Adrenal gland (tissue), 12 donors: ENCODE data around the gene MITF. TPM values are rescaled to one million over a fixed set of nuclear protein-coding genes. Genes with fewer than 3 reads are reported as not detected.

Source experiments
- DNase-seq, 7 donors: peaks; one replicate each; pipeline ENCODE4 v3.0.0-alpha.2; 2019 to 2020
- H3K27ac ChIP-seq, 5 donors: fragments of 200-600 bp; sonication (generic) in 4 of 5; 1 replicate in 3 of 5; 2 replicates in 2 of 5; pipeline versions ENCODE4 v1.5.1 to v1.8.0; 2016 to 2020; ENCODE audit warnings: mild to moderate bottlenecking in 1 of 5
- H3K27me3 ChIP-seq: fragments of 200-600 bp; 2 replicates; pipeline ENCODE4 v1.8.0; 2021
- H3K36me3 ChIP-seq, 2 donors: fragments of 200-600 bp; replicated peaks in 1 of 2; 1 replicate in 1 of 2; 2 replicates in 1 of 2; pipeline versions ENCODE4 v1.5.1 to v1.8.0; 2018 to 2022
- H3K4me1 ChIP-seq, 2 donors: fragments of 200-600 bp; replicated peaks in 1 of 2; 1 replicate in 1 of 2; 2 replicates in 1 of 2; pipeline versions ENCODE4 v1.5.1 to v1.8.0; 2018 to 2021
- H3K4me3 ChIP-seq, 4 donors: fragments of 200-600 bp; sonication (generic) in 3 of 4; one replicate each; pipeline ENCODE4 v1.5.1; 2016 to 2018
- H3K9me3 ChIP-seq, 3 donors: fragments of 200-600 bp; sonication (generic) in 1 of 3; replicated peaks in 1 of 3; 1 replicate in 2 of 3; 2 replicates in 1 of 3; pipeline versions ENCODE4 v1.5.1 to v1.8.0; 2016 to 2021
- POLR2A ChIP-seq, 2 donors: fragments of 450-650 bp; IDR thresholded peaks; one replicate each; pipeline ENCODE4 v1.6.1; 2017; ENCODE audit warnings: antibody characterized with exemption in 2 of 2, mild to moderate bottlenecking in 2 of 2, moderate library complexity in 1 of 2
- WGBS, 4 donors: extraction: QIAGEN DNeasy Blood & Tissue Kit in 2 of 4; methylation state at CpG; one replicate each; pipeline versions ENCODE4 v1.1.5 to v1.1.7; 2013 to 2017; 5-methylcytosine and 5-hydroxymethylcytosine counted together
- intact Hi-C, 2 donors: fragments of 100-400 bp; cut with DNase I; formaldehyde crosslinking; loops; one replicate each; pipeline versions ENCODE4 v1.14.1 to v1.15.0; 2022 to 2023
- polyA plus RNA-seq, 3 donors: library from polyadenylated mRNA; stranded (reverse); fragments of 200-250 nt in 2 of 3; fragments of 350-450 nt in 1 of 3; fragmentation: Illumina TruSeq in 1 of 3; extraction: RNeasy Lipid Tissue Mini Kit (QIAGEN cat#74804) in 1 of 3; gene quantifications; one replicate each; pipeline ENCODE4 v1.2.3, GENCODE V29; 2013 to 2014
- total RNA-seq, 9 donors: library from RNA; depleted of rRNA in 4 of 9; stranded (reverse); fragments of >200 nt in 4 of 9; fragments of 120-200 nt in 1 of 9; fragmentation: NEBNext Ultra II Directional in 1 of 9; extraction: Animal tissue kit (Norgen Biotek cat#: 25700) in 1 of 9; gene quantifications; one replicate each; pipeline versions ENCODE4 v1.1.0 to v1.2.4, GENCODE V29; 2013 to 2023
- TF ChIP-seq, protein P1 (sequence below), 6 experiments: fragments of 450-650 bp in 4 of 6; fragments of 200-600 bp in 2 of 6; sonication (generic) in 1 of 6; IDR thresholded peaks; 1 replicate in 5 of 6; 2 replicates in 1 of 6; pipeline versions ENCODE4 v1.5.1 to v1.8.0; 2016 to 2021; ENCODE audit warnings: antibody characterized with exemption in 6 of 6, mild to moderate bottlenecking in 2 of 6, moderate library complexity in 1 of 6
- donor health status: healthy with polysubstance abuse.
- donor health status: Bipolar disorder and iron deficiency.
- donor health status: DM: yes; HTN: yes; CAD: no.
- donor health status: DM: no; HTN: no; CAD: no.
- donor health status: DM: no; HTN: no; CAD: no.
- donor health status: DM: yes; HTN: yes; CAD: no.

MITF gene
- total and polyA plus RNA-seq, 12 donors, result 2.4 to 23.4 (median 10.6) TPM

DNA sequence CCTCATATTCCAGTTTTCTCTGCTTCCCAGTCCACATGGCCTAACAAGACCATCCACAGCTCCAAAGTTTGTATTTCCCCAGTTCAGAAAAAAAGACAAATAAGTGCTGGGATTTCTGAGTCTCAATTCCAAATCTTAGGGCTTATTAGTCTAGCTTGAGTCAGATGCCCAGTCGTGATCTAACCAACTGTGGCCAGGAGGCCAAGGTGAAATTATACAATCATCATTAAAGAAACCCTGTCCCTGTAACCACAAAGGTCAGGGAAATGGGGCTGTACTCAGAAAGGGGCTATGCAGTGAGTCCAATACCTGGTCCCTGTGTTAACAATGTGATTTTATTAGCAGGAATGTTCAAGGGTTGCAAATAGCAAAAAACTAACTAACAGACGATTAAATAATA is 40.5 kb upstream of the MITF start:
- no peaks in the 10 kb centered on the region for H3K27me3 ChIP-seq
- no peaks in the 10 kb centered on the region for H3K9me3 ChIP-seq
- no peak for DNase-seq
- WGBS, 4 donors, result 54 to 72% (median 65%) methylated on average over 2 of the region's 2 CpGs
- no peaks in the 10 kb centered on the region for H3K4me1 ChIP-seq
- H3K27ac ChIP-seq, result no peak overlapping the region
- H3K4me3 ChIP-seq, result no peak overlapping the region
- no peaks in the 10 kb centered on the region for H3K36me3 ChIP-seq
- intact Hi-C loops, result no loop called here
- no peak for TF ChIP-seq POLR2A (IDR thresholded peaks at IDR 0.05)
- TF ChIP-seq, protein P1, sequence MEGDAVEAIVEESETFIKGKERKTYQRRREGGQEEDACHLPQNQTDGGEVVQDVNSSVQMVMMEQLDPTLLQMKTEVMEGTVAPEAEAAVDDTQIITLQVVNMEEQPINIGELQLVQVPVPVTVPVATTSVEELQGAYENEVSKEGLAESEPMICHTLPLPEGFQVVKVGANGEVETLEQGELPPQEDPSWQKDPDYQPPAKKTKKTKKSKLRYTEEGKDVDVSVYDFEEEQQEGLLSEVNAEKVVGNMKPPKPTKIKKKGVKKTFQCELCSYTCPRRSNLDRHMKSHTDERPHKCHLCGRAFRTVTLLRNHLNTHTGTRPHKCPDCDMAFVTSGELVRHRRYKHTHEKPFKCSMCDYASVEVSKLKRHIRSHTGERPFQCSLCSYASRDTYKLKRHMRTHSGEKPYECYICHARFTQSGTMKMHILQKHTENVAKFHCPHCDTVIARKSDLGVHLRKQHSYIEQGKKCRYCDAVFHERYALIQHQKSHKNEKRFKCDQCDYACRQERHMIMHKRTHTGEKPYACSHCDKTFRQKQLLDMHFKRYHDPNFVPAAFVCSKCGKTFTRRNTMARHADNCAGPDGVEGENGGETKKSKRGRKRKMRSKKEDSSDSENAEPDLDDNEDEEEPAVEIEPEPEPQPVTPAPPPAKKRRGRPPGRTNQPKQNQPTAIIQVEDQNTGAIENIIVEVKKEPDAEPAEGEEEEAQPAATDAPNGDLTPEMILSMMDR (IDR thresholded peaks at IDR 0.05), result no peak

DNA sequence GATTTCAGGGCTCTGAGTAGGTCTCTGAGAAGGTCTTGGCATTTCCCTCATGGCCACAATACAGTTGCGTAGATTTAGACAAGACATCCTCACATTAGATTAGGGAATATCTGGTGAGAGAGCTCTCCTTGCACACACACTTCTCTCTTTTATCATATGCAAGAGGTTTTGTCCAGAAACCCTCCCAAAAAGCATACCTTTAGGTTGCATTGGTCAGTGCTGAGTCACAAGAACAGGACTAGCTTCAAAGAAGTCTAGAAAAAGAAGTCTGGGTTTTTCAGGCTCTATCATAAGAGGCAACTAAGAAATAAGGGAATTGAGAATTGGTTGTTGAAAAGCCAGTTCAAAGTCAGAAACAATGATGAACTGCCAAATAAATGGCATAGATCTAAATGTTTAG is 40.1 kb upstream of the MITF start:
- no peaks in the 10 kb centered on the region for H3K36me3 ChIP-seq
- no peaks in the 10 kb centered on the region for H3K4me1 ChIP-seq
- H3K9me3 ChIP-seq, result no peaks in the 10 kb centered on the region
- TF ChIP-seq POLR2A (IDR thresholded peaks at IDR 0.05), result no peak
- TF ChIP-seq, protein P1 (IDR thresholded peaks at IDR 0.05), result no peak
- intact Hi-C loops, result no loop called here
- 84 to 97% (median 88%) methylated on average over 1 of the region's 1 CpG for WGBS, 4 donors
- no peak for DNase-seq
- H3K27ac ChIP-seq, result no peak overlapping the region
- no peak overlapping the region for H3K4me3 ChIP-seq
- H3K27me3 ChIP-seq, result no peaks in the 10 kb centered on the region

DNA sequence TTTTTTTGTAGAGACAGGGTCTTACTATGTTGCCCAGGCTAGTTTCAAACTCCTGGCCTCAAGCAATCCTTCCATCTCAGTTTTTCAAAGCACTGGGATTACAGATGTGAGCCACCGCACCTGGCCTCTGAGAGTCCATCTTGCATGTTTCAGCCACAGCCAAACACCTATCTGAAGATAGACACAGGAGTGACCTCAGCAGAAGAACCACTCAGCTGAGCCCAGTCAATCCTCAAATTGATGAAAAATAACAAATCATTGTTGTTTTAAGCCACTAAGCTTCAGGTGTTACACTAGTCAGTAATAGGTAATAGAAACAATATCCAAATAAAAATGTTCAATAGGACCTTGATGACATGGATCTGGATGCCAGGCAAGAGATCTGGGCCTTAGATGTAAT is 38.3 kb upstream of the MITF start:
- no peak overlapping the region for H3K4me3 ChIP-seq
- no peaks in the 10 kb centered on the region for H3K27me3 ChIP-seq
- TF ChIP-seq, protein P1 (IDR thresholded peaks at IDR 0.05), result no peak
- WGBS, 4 donors, result 86 to 100% (median 95%) methylated on average over 1 of the region's 1 CpG
- DNase-seq, result no peak
- H3K27ac ChIP-seq, result no peak overlapping the region
- H3K9me3 ChIP-seq, result no peaks in the 10 kb centered on the region
- intact Hi-C loops, result no loop called here
- H3K4me1 ChIP-seq, result no peaks in the 10 kb centered on the region
- no peaks in the 10 kb centered on the region for H3K36me3 ChIP-seq

DNA sequence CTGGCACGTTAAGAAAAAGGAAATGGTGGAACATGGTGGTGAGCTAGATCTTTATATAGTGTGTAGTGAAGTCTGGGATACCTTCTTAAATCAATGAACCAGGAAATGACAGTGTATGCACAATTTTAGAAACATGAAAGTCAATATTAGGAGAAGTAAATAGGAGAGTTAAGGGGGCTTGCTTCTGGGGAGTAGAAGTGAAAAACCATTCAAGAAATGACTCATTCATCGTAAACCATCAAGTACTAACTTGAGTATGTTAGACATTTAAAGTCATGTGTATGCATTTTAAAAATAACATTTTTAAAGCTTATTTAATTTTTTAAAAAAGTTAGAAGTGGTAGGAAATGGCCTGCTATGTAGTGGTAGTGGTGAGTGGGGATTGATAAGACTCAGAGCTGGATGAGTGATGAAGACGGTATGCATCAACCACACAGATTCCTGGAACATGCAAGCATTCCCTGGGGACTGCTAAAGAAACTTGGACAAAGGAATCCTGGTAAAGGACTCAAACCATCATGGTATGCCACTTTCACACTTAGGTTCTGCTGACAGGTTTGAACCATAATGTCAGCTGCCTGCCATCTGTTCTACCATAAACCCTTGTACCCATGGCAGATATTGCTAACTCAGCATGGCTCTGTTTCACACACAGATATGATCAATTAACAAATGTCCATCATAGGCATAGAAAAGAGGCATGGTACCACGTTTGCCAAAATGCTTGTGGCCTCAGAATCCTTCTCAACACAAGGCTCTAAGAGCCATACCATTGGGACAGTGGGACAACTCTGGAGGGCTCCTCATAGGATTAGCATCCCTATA is 28.9 kb upstream of the MITF start:
- WGBS, 4 donors, result 66 to 77% (median 74%) methylated on average over 4 of the region's 4 CpGs
- H3K27ac ChIP-seq, result no peak overlapping the region
- H3K9me3 ChIP-seq, result no peaks in the 10 kb centered on the region
- no peaks in the 10 kb centered on the region for H3K27me3 ChIP-seq
- H3K4me3 ChIP-seq, result no peak overlapping the region
- TF ChIP-seq POLR2A (IDR thresholded peaks at IDR 0.05), result no peak
- TF ChIP-seq, protein P1 (IDR thresholded peaks at IDR 0.05), result no peak
- intact Hi-C loops, result no loop called here
- no peaks in the 10 kb centered on the region for H3K4me1 ChIP-seq
- H3K36me3 ChIP-seq, result no peaks in the 10 kb centered on the region
- DNase-seq, result no peak
